GM12873 (cell line): ENCODE data around the gene FRMPD2.

Source experiments
- TF ChIP-seq, protein P1 (sequence below): IDR thresholded peaks from 2 replicates; pipeline ENCODE4 v1.5.1; 2012; ENCODE audit warnings: low read depth, mild to moderate bottlenecking, moderate library complexity, low read length, control low read depth; ENCODE audit not compliant: insufficient read depth; ENCODE audit errors: missing control alignments

FRMPD2 gene

DNA sequence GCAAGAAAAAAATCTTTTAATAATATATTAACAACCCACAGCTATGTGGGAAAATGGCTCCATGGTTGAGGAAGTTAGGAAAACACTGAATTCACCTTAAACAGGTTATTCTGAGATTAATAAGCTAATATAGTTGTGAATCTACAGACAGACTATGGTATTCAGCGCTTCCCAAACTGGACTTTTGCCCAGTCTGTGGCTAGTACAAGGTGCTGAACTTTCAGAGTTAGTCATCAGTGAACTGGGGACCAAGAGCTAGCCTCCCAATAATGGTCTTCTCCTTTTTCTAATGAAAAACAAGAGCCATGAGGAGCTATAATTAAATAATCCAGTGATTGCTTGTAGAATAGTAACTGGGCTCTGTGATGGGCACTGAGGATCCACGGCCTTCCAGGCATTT, 65.3 kb downstream of the FRMPD2 start:
- TF ChIP-seq, protein P1, sequence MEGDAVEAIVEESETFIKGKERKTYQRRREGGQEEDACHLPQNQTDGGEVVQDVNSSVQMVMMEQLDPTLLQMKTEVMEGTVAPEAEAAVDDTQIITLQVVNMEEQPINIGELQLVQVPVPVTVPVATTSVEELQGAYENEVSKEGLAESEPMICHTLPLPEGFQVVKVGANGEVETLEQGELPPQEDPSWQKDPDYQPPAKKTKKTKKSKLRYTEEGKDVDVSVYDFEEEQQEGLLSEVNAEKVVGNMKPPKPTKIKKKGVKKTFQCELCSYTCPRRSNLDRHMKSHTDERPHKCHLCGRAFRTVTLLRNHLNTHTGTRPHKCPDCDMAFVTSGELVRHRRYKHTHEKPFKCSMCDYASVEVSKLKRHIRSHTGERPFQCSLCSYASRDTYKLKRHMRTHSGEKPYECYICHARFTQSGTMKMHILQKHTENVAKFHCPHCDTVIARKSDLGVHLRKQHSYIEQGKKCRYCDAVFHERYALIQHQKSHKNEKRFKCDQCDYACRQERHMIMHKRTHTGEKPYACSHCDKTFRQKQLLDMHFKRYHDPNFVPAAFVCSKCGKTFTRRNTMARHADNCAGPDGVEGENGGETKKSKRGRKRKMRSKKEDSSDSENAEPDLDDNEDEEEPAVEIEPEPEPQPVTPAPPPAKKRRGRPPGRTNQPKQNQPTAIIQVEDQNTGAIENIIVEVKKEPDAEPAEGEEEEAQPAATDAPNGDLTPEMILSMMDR, result no peak

DNA sequence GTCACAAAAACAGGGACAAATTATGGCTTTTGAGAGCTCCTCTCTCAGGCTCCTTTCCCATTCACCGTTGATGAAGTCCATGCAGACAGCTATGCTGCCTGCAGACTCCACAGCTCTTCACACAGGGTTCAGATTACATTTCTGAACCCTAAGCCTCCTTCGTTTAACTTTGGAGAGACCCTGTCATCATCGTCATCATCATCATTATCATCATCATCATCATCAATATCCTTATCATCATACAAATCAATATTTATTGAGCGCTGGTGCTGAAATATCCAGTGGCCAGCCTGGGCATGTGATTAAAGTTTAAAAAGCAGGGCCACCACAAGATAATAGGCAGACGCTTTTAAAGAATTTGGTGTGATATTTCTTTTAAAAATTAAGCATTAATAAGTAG, 66.6 kb downstream of the FRMPD2 start:
- TF ChIP-seq, protein P1, result no peak

DNA sequence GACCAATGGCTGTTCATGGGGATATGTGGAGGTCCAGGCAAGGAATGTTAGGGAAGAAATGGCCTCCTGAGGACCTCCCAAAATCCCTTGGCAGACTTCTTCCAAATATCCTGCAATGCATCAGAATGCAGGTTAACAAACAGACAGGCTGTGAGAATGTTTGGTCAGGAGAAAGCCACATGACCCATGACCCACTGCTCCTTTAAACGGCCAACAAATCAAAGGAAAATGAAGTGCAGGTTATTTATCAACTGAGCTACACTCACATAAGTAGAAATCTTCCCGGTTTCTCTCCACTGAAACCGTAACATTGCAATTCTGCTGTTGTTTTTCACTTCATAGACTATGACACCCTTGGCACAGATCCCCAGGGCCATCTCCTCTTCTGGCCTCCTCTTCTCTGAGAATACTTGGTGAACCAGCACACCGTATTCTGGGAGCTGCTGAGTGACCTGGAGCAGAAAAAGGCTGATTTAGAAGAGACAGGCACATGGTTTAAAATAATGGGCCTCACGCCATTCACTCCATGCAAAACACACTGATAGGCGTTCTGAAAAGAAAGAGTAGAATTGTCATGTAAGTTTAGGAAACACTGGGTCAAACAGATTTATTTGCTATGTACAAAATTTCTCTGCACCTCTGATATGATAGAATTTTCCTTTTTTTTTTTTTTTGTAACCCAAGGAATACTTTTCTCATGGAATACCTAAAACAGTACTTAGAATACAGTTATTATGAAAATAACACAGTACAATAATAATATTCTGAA, 67.8 kb downstream of the FRMPD2 start:
- TF ChIP-seq, protein P1, result no peak

DNA sequence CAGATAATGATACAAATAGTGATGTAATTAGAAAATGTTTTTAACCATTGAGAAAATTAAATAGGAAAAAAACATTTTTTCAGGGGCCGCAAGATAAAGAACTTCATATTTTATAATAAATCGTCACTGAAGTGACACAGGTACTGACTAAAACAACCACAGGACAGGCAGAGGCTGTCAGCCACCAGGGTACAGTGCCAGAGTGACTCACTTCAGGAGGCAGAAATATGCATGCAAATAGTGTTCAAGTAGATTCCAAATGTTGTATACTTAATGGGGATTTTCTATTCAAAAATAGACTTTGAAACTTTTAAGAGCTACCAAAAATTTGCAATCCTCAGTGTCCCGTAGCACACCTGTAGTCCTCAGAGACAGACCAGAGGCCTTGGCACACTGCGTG, 68.6 kb downstream of the FRMPD2 start:
- TF ChIP-seq, protein P1, result no peak

DNA sequence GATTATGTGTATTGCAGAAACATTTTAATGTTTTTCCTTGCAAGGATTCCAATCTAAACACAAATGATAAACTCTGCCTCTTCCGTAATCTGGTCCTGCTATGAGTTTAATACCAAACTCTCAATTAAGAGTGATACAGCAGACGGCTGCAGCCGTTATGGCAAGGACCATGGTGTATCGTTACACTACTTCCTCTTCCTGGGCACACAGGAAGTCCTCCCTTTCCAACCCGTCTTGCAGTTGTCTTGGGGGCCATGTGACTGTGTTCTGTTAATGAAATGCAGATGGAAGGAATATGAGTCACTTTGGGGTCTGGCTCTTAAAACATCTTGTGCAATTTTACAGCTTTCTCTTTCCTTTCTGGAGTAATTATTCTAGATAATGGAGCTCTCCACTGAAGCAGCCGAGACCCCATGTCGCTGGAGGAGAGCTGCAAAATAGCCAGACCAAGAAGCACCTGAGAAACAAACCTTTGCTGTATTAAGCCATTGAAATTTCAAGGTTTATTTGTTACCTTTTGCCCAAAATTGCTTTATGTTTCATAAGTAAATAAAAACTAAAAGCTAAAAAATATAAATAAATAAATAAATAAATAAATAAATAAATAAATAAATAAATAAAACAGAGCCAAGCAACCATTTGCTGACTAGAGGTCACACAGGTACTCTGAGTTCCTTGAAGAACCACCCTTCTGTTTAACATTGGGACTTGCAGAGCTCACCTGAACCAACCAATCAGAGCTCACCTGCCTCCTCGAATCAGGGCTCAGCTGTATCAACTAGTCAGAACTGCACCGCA, 74.7 kb downstream of the FRMPD2 start:
- TF ChIP-seq, protein P1, result no peak

DNA sequence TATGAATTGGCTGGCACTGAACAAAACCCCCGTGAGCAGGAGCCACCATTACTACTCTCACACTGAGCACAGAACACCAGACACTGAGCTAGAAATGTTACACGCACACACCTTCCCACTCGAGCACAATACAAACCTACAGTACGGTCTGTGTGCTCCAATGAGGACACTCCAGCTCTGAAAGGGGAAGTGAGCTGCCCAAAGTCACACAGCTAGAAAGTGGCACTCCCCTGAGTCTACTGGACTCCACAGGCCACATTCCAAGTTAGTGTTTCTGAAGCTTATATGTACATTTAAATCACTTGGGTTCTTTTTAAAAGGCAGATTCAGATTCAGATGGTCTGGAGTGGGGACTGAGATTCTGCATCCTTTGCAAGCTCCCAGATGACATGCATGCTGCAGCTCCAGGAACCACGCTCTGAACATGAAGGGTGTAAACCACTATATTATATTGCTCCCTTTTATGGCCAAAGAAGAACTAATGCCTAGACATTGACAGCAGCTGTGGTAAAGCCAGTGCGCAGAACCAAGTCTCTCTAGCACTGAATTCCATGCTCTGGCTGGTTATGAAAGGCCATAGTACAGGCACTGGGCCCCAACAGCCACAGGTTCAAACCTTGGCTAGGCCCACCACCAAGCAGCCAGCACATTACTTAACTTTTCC, 77.1 kb downstream of the FRMPD2 start:
- TF ChIP-seq, protein P1, result no peak

DNA sequence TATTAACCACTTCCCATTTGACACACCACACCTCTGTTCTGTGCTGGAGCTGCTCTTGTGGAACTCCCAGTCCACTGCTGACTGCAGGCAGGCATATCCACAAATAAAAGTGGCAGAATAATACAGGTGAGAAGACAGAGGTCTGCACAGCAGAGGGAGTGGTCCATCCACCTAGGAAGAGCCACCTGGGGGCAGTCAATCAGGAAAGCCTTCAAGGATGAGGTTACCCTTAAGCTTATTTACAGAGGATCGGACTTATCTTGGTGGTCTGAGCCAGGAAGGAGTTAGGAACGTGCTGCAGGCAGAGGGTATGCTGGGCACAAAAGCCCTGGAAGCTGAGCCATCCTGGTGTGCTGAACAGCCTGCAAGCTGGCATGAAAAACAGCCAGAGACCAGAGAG, 78.7 kb downstream of the FRMPD2 start:
- TF ChIP-seq, protein P1, result no peak
